A549 (cell line): Measurements from ENCODE around the gene POLR2J.
"Not testable (repeated sequence)": the region's sequence is repeated elsewhere in the genome, so short reads cannot be mapped to it uniquely, and the experiment has no call there.

Experiments used
- BHLHE40 ChIP-seq: IDR thresholded peaks from 2 replicates; pipeline ENCODE4 v1.6.1; 2012; ENCODE audit warnings: low read depth, low read length, inconsistent platforms
- CBX2 ChIP-seq: fragments of 200-600 bp; sonication (generic); IDR thresholded peaks from 2 replicates; pipeline ENCODE4 v1.6.1; 2016; ENCODE audit warnings: low read depth, mild to moderate bottlenecking, borderline replicate concordance
- CHD2 ChIP-seq: fragments of 150-350 bp; IDR thresholded peaks from 2 replicates; pipeline ENCODE4 v1.6.1; 2014; ENCODE audit warnings: low read length; ENCODE audit not compliant: partially characterized antibody
- EP300 ChIP-seq, 2 experiments: fragments of >200 bp; sonication (Bioruptor Twin); formaldehyde crosslinking; IDR thresholded peaks; 2 replicates in 1 of 2; 3 replicates in 1 of 2; pipeline ENCODE4 v1.6.1; 2016 to 2017
- HOXA7 ChIP-seq: fragments of 250-450 bp; sonication (Bioruptor Pico); IDR thresholded peaks from 2 replicates; pipeline ENCODE4 v1.5.0; 2020; ENCODE audit warnings: mild to moderate bottlenecking, moderate library complexity
- MAZ ChIP-seq: fragments of 150-350 bp; IDR thresholded peaks from 2 replicates; pipeline ENCODE4 v1.6.1; 2014; ENCODE audit warnings: antibody characterized with exemption, low read depth, low read length, borderline replicate concordance
- POLR2A ChIP-seq: IDR thresholded peaks from 2 replicates; pipeline ENCODE4 v1.6.1; 2012; ENCODE audit warnings: mild to moderate bottlenecking, low read length
- TF ChIP-seq, protein P1 (sequence below): fragments of 200-600 bp; sonication (generic); IDR thresholded peaks from 2 replicates; pipeline ENCODE4 v1.6.1; 2016; ENCODE audit warnings: antibody characterized with exemption, mild to moderate bottlenecking, moderate library complexity
- TF ChIP-seq, protein P2 (sequence below): fragments of >200 bp; sonication (Bioruptor Twin); formaldehyde crosslinking; IDR thresholded peaks from 3 replicates; pipeline ENCODE4 v1.5.1; 2016

DNA sequence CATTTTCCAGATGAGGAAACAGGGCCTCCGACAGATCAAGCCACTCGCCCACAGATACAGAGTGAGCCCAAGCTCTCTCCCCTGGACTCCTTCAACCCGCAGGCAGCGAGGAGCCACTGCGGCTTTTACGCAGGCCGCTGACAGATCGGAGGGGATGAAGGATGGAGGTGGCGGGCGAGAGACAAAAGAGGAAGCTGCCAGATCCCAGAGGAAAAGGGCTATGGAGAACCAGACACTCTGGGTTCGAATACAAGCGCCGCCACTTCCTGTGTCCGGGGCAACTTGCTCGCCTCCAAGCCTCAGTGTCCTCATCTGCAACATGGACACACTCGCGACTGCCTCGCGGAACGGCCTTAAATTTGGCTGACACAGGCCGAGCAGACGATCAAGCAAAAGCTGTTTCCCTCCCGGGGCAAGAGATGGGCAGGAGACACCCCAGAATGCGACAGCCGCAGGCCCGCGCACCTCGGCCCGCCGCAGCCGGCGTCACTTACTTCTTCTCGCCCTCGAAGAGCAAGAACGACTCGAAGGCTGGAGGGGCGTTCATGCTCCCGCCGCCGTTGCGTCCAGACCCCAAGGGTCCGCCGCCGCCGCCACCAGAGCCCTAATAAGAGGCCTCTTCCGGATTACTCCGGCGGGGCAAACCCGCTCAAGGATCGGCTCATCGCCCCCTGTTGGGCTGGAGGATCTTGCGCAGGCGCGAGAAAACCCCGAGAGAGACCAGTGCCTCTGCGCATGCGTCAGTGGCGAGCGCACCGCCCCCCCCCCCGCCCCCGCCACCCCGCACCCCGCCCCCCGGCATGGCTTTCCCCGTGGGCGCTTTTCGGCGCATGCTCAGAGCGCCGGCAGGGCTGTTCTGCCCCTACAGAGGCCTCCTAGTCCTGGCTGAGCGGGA, at the start of gene POLR2J:
- not testable (repeated sequence) for TF ChIP-seq CBX2; MAZ; POLR2A; HOXA7 (CRISPR knock-in tag); BHLHE40; CHD2; EP300 (IDR thresholded peaks at IDR 0.05)
- TF ChIP-seq, protein P1, sequence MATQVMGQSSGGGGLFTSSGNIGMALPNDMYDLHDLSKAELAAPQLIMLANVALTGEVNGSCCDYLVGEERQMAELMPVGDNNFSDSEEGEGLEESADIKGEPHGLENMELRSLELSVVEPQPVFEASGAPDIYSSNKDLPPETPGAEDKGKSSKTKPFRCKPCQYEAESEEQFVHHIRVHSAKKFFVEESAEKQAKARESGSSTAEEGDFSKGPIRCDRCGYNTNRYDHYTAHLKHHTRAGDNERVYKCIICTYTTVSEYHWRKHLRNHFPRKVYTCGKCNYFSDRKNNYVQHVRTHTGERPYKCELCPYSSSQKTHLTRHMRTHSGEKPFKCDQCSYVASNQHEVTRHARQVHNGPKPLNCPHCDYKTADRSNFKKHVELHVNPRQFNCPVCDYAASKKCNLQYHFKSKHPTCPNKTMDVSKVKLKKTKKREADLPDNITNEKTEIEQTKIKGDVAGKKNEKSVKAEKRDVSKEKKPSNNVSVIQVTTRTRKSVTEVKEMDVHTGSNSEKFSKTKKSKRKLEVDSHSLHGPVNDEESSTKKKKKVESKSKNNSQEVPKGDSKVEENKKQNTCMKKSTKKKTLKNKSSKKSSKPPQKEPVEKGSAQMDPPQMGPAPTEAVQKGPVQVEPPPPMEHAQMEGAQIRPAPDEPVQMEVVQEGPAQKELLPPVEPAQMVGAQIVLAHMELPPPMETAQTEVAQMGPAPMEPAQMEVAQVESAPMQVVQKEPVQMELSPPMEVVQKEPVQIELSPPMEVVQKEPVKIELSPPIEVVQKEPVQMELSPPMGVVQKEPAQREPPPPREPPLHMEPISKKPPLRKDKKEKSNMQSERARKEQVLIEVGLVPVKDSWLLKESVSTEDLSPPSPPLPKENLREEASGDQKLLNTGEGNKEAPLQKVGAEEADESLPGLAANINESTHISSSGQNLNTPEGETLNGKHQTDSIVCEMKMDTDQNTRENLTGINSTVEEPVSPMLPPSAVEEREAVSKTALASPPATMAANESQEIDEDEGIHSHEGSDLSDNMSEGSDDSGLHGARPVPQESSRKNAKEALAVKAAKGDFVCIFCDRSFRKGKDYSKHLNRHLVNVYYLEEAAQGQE, result not testable (repeated sequence)
- TF ChIP-seq, protein P2, sequence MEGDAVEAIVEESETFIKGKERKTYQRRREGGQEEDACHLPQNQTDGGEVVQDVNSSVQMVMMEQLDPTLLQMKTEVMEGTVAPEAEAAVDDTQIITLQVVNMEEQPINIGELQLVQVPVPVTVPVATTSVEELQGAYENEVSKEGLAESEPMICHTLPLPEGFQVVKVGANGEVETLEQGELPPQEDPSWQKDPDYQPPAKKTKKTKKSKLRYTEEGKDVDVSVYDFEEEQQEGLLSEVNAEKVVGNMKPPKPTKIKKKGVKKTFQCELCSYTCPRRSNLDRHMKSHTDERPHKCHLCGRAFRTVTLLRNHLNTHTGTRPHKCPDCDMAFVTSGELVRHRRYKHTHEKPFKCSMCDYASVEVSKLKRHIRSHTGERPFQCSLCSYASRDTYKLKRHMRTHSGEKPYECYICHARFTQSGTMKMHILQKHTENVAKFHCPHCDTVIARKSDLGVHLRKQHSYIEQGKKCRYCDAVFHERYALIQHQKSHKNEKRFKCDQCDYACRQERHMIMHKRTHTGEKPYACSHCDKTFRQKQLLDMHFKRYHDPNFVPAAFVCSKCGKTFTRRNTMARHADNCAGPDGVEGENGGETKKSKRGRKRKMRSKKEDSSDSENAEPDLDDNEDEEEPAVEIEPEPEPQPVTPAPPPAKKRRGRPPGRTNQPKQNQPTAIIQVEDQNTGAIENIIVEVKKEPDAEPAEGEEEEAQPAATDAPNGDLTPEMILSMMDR, result peak; percentile 28; the same call in 1 of the 3 replicates
